Activated CD4-positive, alpha-beta T cell treated with anti-CD3 and anti-CD28 coated beads for 36 hours (primary cell): Measurements from ENCODE around the gene PLD4. TPM values are rescaled to one million over a fixed set of nuclear protein-coding genes. Genes with fewer than 3 reads are reported as not detected.
"Not testable (repeated sequence)": the region's sequence is repeated elsewhere in the genome, so short reads cannot be mapped to it uniquely, and the experiment has no call there.

ENCODE experiments used
- ATAC-seq: fragments of 200-7000 bp; cut with Tn5 transposase; one replicate; pipeline ENCODE4 v1.10.0; 2021; ENCODE audit warnings: mild to moderate bottlenecking, moderate library complexity
- CTCF ChIA-PET: fragments of 350-600 bp; sonication (Branson Sonifier 250); formaldehyde crosslinking; loops from one replicate; lab custom pipeline; 2021; ENCODE audit warnings: antibody characterized with exemption; lab: Charles Lee
- POLR2A ChIA-PET: fragments of 350-600 bp; sonication (Branson Sonifier 250); formaldehyde crosslinking; loops from one replicate; lab custom pipeline; 2021; ENCODE audit warnings: antibody characterized with exemption, inconsistent platforms; lab: Charles Lee
- DNase-seq: peaks from one replicate; pipeline ENCODE4 v3.0.0-alpha.2; 2020
- H3K27ac Mint-ChIP-seq: one replicate; pipeline ENCODE4 v1.8.0; 2021; ENCODE audit warnings: mixed read lengths
- H3K27me3 Mint-ChIP-seq: one replicate; pipeline ENCODE4 v1.8.0; 2021; ENCODE audit warnings: mixed read lengths
- H3K36me3 Mint-ChIP-seq: one replicate; pipeline ENCODE4 v1.8.0; 2021; ENCODE audit warnings: low read depth, mixed read lengths
- H3K4me1 Mint-ChIP-seq: one replicate; pipeline ENCODE4 v1.8.0; 2021; ENCODE audit warnings: mixed read lengths
- H3K4me3 Mint-ChIP-seq: one replicate; pipeline ENCODE4 v1.8.0; 2021; ENCODE audit warnings: mild to moderate bottlenecking, moderate library complexity, mixed read lengths
- H3K9me3 Mint-ChIP-seq: one replicate; pipeline ENCODE4 v1.8.0; 2021; ENCODE audit warnings: low read depth, mixed read lengths
- intact Hi-C, 2 experiments: fragments of 100-400 bp; cut with DNase I in 1 of 2; cut with micrococcal nuclease in 1 of 2; formaldehyde crosslinking; loops; one replicate each; pipeline versions ENCODE4 v1.14.2 to v1.15.1; 2022 to 2024; cut with DNase I, micrococcal nuclease
- total RNA-seq, 2 experiments: library from RNA; stranded (reverse); gene quantifications; one replicate each; pipeline ENCODE4 v1.2.3, GENCODE V29; 2021

PLD4 gene
- total RNA-seq, 2 experiments from 2014 or later = not detected

DNA sequence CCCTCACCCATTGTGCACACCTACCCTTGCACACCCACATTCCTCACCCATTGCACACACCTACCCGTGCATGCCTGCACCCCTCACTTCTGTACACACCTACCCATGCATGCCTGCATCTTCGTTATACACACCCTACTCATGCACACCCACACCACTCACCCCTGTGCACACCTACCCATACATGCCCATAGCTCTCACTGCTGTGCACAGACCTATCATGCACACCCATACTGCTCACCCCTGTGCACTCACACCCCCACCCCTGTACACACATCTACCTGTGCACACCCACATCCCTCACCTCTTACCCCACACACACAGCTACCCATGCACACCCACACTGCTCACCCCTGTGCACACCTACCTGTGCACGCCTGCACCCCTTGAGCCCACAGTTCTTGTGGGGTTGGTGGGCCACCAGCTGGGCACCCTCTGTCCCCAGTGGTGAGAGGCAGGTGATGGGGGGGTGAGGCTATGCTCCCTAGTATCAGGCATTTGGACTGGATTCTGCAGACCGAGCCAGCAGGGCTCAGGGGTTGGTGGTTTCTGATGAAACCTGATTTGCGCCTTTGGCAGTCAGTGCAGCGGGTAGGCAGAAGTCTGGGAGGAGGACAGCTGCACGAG lies 44.0 kb upstream of the PLD4 start:
- CTCF ChIA-PET = interaction anchor here (0.6 kb wide), 1 partner anchor 92 kb away, joined by 3 read pairs; no protein-coding TSS in a partner anchor
- intact Hi-C loops = no loop called here
- Mint-ChIP-seq H3K36me3 (no peaks in the 10 kb centered on the region), H3K27me3 (no peaks in the 10 kb centered on the region), H3K9me3 (no peaks in the 10 kb centered on the region), H3K4me1 (no peaks in the 10 kb centered on the region), H3K27ac (no peak overlapping the region), H3K4me3 (no peak overlapping the region)
- POLR2A ChIA-PET = no interaction called here
- ATAC-seq (no peak), DNase-seq (no peak)

DNA sequence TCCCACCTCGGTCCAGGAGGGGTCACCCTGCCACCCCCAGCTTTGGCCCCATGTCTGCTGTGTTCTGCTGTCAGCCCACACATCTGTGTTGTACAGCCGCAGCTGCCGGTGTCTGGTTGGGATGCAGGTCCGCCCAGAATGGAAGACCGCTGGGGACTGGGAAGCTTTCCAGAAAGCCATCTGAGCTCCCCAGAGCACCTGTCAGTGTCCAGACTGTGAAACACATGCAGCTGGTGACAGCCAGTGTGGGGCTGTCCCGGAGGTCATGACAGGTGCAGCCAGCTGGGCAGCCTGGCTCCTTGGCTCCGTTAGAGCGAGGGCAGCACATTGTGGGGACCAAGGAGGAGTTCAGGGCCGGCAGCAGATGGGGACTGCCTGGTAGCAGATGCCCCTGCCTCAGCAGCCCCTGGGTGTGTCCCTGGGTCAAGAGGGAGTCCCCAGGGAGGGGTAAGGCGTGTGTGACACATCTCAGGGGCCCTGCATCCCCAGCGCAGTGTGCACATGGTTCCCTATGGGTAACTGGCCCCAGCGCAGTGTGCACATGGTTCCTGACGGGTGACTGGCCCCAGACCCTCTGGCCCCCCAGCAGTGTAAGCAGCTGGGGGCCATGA lies 43.2 kb upstream of the PLD4 start:
- no peak overlapping the region for H3K4me3 Mint-ChIP-seq
- H3K9me3 Mint-ChIP-seq = no peaks in the 10 kb centered on the region
- intact Hi-C loops = no loop called here
- no peaks in the 10 kb centered on the region for H3K36me3 Mint-ChIP-seq
- ChIA-PET CTCF (interaction anchor here (0.6 kb wide), 1 partner anchor 92 kb away, joined by 3 read pairs; no protein-coding TSS in a partner anchor), POLR2A (no interaction called here)
- no peaks in the 10 kb centered on the region for H3K4me1 Mint-ChIP-seq
- ATAC-seq = no peak
- H3K27ac Mint-ChIP-seq = no peak overlapping the region
- no peak for DNase-seq
- H3K27me3 Mint-ChIP-seq = no peaks in the 10 kb centered on the region

DNA sequence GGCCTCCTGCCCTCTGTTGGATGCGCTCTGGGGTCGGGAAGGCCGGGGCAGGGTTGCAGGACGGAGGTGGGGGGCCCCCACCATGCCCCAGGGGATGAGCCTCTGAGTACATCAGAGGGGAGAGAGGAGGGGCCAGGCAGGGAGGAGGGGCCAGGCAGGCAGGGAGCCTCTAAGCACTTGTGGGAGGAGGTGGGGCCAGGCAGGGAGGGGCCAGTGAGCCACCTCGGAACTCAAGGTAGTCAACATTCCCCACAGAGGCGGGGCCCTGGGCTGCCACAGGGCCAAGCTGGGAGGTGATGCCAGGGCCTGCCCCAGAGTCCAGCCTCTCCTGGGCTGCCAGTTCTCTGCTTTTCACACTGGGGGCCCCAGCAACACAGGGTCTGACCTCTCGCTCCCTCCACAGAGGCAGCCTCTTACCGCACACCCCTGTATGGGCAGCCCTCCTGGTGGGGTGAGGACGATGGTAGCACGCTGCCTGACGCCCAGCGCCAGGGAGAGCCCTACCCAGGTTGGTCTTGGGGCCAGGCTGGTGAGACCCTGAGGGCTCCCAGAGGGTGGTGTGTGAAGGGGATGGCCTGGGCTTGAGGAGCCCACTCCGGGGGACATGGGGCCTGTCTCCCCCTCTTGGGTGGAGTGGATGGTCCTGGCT lies 42.2 kb upstream of the PLD4 start:
- no peaks in the 10 kb centered on the region for H3K36me3 Mint-ChIP-seq
- POLR2A ChIA-PET = no interaction called here
- CTCF ChIA-PET = no interaction called here
- intact Hi-C loops = no loop called here
- no peaks in the 10 kb centered on the region for H3K4me1 Mint-ChIP-seq
- H3K27ac Mint-ChIP-seq = no peak overlapping the region
- ATAC-seq (peak; percentile 82), DNase-seq (peak; percentile 59)
- H3K9me3 Mint-ChIP-seq = no peaks in the 10 kb centered on the region
- no peak overlapping the region for H3K4me3 Mint-ChIP-seq
- H3K27me3 Mint-ChIP-seq = no peaks in the 10 kb centered on the region

DNA sequence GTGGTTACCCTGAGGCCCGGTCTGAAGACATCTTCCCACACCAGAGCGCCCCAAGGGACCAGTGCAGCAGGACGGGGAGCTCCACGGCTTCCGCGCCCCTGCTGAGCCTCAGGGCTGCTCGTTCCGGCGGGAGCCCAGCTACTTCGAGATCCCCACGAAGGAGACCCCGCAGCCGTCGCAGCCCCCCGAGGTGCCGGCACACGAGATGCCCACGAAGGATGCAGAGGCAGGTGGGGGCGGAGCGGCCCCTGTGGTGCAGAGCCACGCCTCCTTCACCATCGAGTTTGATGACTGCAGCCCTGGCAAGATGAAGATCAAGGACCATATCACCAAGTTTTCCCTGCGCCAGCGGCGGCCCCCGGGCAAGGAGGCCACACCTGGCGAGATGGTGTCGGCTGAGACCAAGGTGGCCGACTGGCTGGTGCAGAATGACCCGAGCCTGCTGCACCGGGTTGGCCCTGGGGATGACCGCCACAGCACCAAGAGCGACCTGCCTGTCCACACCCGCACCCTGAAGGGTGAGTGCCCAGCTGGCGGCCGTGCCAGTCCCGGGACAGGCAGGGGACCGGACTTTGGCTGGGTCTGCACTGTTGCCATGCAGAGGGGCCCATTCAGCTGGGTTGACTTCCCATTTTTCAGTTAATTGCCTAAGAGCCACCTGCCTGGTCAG lies 41.6 kb upstream of the PLD4 start:
- intact Hi-C loops = no loop called here
- no peaks in the 10 kb centered on the region for H3K36me3 Mint-ChIP-seq
- no peaks in the 10 kb centered on the region for H3K9me3 Mint-ChIP-seq
- H3K4me1 Mint-ChIP-seq = no peaks in the 10 kb centered on the region
- POLR2A ChIA-PET = no interaction called here
- CTCF ChIA-PET = no interaction called here
- DNase-seq (peak; percentile 4), ATAC-seq (no peak)
- H3K27ac Mint-ChIP-seq = no peak overlapping the region
- no peaks in the 10 kb centered on the region for H3K27me3 Mint-ChIP-seq
- H3K4me3 Mint-ChIP-seq = no peak overlapping the region

DNA sequence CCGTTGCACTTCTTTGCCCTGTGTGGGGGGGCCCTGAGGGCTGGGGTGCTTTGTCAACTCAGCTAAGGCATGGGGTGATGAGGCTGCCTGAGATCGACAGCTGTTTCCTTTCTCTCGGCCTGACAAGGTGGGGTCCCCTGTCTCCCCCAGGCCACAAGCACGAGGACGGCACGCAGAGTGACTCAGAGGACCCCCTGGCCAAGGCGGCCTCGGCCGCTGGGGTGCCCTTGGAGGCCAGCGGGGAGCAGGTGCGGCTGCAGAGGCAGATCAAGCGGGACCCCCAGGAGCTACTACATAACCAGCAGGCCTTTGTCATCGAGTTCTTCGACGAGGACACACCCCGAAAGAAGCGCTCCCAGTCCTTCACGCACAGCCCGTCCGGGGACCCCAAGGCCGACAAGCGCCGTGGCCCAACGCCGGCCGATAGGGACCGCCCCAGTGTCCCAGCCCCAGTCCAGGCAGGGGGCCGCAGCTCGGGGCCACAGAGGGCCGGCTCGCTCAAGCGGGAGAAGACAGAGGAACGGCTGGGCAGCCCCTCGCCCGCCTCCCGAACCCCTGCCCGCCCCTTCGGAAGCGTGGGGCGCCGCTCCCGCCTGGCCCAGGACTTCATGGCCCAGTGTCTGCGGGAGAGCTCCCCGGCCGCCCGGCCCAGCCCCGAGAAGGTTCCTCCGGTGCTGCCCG lies 40.9 kb upstream of the PLD4 start:
- Mint-ChIP-seq H3K9me3 (no peaks in the 10 kb centered on the region), H3K27ac (no peak overlapping the region), H3K27me3 (no peaks in the 10 kb centered on the region), H3K36me3 (no peaks in the 10 kb centered on the region), H3K4me3 (no peak overlapping the region), H3K4me1 (no peaks in the 10 kb centered on the region)
- DNase-seq = peak; percentile 4
- intact Hi-C loops = no loop called here
- no peak for ATAC-seq
- POLR2A ChIA-PET = no interaction called here
- CTCF ChIA-PET = no interaction called here

DNA sequence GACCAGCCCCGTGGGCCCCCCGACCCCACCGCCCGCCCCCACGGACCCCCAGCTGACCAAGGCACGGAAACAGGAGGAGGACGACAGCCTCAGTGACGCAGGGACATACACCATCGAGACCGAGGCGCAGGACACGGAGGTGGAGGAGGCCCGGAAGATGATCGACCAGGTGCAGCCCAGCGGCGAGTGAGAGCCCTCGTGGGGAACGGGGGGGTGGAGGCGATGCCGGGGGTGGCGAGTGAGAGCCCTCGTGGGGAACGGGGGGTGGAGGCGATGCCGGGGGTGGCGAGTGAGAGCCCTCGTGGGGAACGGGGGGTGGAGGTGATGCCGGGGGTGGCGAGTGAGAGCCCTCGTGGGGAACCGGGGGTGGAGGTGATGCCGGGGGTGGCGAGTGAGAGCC lies 40.3 kb upstream of the PLD4 start:
- intact Hi-C loops, CTCF ChIA-PET, H3K4me1 Mint-ChIP-seq, H3K9me3 Mint-ChIP-seq, H3K27ac Mint-ChIP-seq, ATAC-seq, H3K4me3 Mint-ChIP-seq, POLR2A ChIA-PET, H3K36me3 Mint-ChIP-seq, H3K27me3 Mint-ChIP-seq: not testable (repeated sequence)
- peak; percentile 4 for DNase-seq

DNA sequence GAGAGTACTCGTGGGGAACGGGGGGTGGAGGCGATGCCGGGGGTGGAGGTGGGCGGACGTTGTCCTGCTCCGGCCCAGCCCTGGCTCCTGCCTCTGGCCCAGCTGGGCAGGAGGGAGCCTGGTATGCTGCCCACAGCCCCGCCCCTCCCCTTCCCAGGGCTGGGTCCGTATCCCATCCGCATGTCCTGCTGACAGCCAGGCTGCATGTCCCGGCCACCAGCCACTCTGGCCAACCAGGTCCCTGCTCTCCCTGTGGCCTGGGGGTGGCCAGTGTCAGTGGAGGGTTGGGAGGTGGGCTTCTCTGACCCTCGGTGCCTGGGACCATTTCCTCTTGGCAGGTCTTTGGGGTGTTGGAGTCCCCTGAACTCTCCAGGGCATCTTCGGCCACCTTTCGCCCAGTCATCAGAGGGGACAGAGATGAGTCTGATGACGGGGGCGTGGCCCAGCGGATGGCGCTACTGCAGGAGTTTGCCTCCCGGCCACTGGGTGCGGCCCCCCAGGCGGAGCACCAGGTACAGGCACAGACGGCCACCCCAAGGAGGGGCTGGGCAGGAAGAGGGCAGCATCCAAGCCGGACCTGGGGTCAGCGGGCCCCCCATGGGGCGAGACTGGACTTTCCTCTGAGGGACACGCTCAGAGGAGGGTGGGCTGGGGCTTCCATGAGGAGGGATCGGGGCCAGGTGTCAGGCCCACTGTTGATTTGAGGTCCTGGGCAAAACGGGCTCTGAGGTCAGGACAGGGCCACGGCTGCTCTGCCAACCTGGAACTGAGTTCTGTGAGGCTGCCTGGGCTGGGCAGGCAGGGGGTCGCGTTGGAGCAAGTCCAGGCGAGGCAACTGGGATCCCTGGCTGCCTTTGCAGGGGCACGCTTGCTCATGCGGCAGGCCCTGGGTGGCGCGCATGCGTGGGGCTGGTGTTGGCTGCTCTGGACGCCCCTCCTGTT lies 39.4 kb upstream of the PLD4 start:
- ChIA-PET POLR2A (no interaction called here), CTCF (no interaction called here)
- ATAC-seq (no peak), DNase-seq (peak; percentile 4)
- intact Hi-C loops = no loop called here
- H3K36me3 Mint-ChIP-seq = no peaks in the 10 kb centered on the region
- no peak overlapping the region for H3K27ac Mint-ChIP-seq
- no peaks in the 10 kb centered on the region for H3K9me3 Mint-ChIP-seq
- H3K4me3 Mint-ChIP-seq = no peak overlapping the region
- H3K4me1 Mint-ChIP-seq = no peaks in the 10 kb centered on the region
- H3K27me3 Mint-ChIP-seq = no peaks in the 10 kb centered on the region

DNA sequence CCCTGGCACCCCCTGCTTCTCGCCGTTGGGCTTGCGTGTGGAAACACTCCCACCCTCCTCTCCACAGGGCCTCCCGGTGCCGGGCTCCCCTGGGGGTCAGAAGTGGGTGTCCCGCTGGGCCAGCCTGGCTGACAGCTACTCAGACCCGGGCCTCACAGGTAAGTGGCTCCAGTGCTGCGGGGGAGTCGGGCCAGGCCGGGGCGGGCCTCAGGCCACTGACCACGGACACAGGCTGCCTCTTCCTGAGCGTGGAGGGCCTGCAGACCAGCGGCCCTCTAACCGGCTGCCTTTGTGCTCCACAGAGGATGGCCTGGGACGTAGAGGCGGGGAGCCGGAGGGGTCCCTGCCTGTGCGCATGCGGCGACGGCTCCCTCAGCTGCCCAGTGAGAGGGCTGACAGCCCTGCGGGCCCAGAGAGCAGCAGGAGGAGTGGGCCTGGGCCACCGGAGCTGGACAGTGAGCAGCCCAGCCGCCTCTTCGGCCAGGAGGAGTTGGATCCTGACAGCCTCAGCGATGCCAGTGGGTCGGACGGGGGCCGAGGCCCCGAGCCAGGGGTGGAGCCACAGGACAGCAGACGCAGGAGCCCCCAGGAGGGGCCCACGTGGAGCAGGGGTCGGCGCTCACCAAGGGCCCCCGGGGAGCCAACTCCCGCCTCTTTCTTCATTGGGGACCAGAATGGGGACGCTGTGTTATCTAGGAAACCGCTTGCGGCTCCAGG lies 38.5 kb upstream of the PLD4 start:
- DNase-seq = peak; percentile 2
- intact Hi-C loops = no loop called here
- no peaks in the 10 kb centered on the region for H3K27me3 Mint-ChIP-seq
- CTCF ChIA-PET = interaction anchor here (0.6 kb wide), 1 partner anchor 985 kb away, joined by 3 read pairs; no protein-coding TSS in a partner anchor
- H3K4me1 Mint-ChIP-seq = no peaks in the 10 kb centered on the region
- no peaks in the 10 kb centered on the region for H3K36me3 Mint-ChIP-seq
- no peak overlapping the region for H3K4me3 Mint-ChIP-seq
- no peak for ATAC-seq
- H3K27ac Mint-ChIP-seq = no peak overlapping the region
- POLR2A ChIA-PET = no interaction called here
- no peaks in the 10 kb centered on the region for H3K9me3 Mint-ChIP-seq

DNA sequence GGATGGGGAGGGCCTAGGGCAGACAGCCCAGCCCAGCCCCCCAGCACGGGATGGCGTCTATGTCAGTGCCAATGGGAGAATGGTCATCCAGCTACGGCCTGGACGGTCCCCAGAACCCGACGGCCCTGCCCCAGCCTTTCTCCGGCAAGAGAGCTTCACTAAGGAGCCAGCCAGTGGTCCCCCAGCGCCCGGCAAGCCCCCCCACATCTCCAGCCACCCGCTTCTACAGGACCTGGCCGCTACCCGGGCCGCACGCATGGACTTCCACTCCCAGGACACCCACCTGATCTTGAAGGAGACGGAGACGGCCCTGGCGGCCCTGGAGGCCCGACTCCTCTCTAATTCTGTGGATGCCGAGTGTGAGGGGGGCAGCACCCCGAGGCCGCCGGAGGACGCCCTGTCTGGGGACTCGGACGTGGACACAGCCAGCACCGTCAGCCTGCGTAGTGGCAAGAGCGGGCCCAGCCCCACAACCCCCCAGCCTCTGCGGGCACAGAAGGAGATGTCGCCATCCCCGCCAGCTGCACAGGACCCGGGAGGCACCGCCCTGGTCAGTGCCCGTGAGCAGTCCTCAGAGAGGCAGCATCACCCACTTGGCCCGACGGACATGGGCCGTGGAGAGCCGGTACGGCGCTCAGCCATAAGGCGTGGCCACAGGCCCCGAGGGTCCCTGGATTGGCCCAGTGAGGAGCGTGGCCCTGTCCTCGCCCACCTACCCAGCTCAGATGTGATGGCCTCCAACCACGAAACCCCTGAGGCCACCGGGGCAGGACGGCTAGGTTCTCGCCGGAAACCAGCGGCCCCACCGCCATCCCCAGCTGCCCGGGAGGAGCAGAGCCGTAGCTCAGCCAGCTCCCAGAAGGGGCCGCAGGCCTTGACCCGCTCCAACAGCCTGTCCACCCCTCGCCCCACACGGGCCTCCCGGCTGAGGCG lies 37.7 kb upstream of the PLD4 start:
- no peaks in the 10 kb centered on the region for H3K4me1 Mint-ChIP-seq
- POLR2A ChIA-PET = interaction anchor here (0.6 kb wide), 1 partner anchor 115 kb away, joined by 4 read pairs; no protein-coding TSS in a partner anchor
- intact Hi-C loops = no loop called here

More for the DNA sequence above, 37.7 kb upstream of the PLD4 start:
- CTCF ChIA-PET = no interaction called here
- Mint-ChIP-seq H3K36me3 (no peaks in the 10 kb centered on the region), H3K27me3 (no peaks in the 10 kb centered on the region), H3K9me3 (no peaks in the 10 kb centered on the region), H3K4me3 (no peak overlapping the region), H3K27ac (no peak overlapping the region)
- DNase-seq (peak; percentile 3), ATAC-seq (no peak)
